BE2C (cell line): ENCODE measurements around the gene WASF1.

Source experiments
- DNase-seq: peaks from one replicate; pipeline ENCODE4 v3.0.0-alpha.2; 2020
- H3K27me3 ChIP-seq: fragments of 250-450 bp; sonication (Bioruptor Pico); 2 replicates; pipeline ENCODE4 v1.5.1; 2020; ENCODE audit warnings: mild to moderate bottlenecking
- H3K36me3 ChIP-seq: fragments of 250-450 bp; sonication (Bioruptor Pico); 2 replicates; pipeline ENCODE4 v1.5.1; 2020; ENCODE audit warnings: mild to moderate bottlenecking
- H3K4me1 ChIP-seq: fragments of 250-450 bp; sonication (Bioruptor Pico); 2 replicates; pipeline ENCODE4 v1.5.1; 2020
- H3K4me3 ChIP-seq: 2 replicates; pipeline ENCODE4 v1.5.1; 2011; ENCODE audit warnings: low read depth, low read length
- H3K9me3 ChIP-seq: fragments of 250-450 bp; sonication (Bioruptor Pico); 2 replicates; pipeline ENCODE4 v1.5.1; 2020
- CTCF ChIP-seq: IDR thresholded peaks from 2 replicates; pipeline ENCODE4 v1.5.1; 2012; ENCODE audit warnings: mild to moderate bottlenecking, low read depth, low read length

The WASF1 gene

GRCh38 chr6:110211753-110212152, 32.3 kb upstream of the WASF1 start:
- Histone ChIP-seq H3K4me3 (no peak overlapping the region), H3K27me3 (no peaks in the 10 kb centered on the region), H3K9me3 (no peaks in the 10 kb centered on the region), H3K36me3 (peaks cover 42% of the 10 kb centered on the region), H3K4me1 (no peaks in the 10 kb centered on the region)
- TF ChIP-seq CTCF, result no peak
- no peak for DNase-seq

- TF ChIP-seq CTCF, result no peak
- Histone ChIP-seq H3K4me3 (no peak overlapping the region), H3K9me3 (no peaks in the 10 kb centered on the region), H3K4me1 (no peaks in the 10 kb centered on the region; the same call in 1 of the 2 replicates), H3K36me3 (peaks cover 34% of the 10 kb centered on the region), H3K27me3 (no peaks in the 10 kb centered on the region)
- DNase-seq, result no peak
These were observed 28.2 kb upstream of the WASF1 start for GRCh38 chr6:110207652-110208051.

- Histone ChIP-seq H3K9me3 (no peaks in the 10 kb centered on the region), H3K27me3 (no peaks in the 10 kb centered on the region), H3K4me3 (no peak overlapping the region), H3K4me1 (peaks cover 11% of the 10 kb centered on the region), H3K36me3 (no peaks in the 10 kb centered on the region)
- TF ChIP-seq CTCF, result no peak
- DNase-seq, result no peak
These were observed 21.8 kb upstream of the WASF1 start for GRCh38 chr6:110201151-110201884.

- H3K36me3 ChIP-seq, result peaks cover 4% of the 10 kb centered on the region
- H3K4me1 ChIP-seq, result peaks cover 11% of the 10 kb centered on the region
- H3K9me3 ChIP-seq, result no peaks in the 10 kb centered on the region
- H3K4me3 ChIP-seq, result no peak overlapping the region
- H3K27me3 ChIP-seq, result no peaks in the 10 kb centered on the region
- DNase-seq, result no peak
- no peak for TF ChIP-seq CTCF
These were observed 19.1 kb upstream of the WASF1 start for GRCh38 chr6:110198561-110198960.

- TF ChIP-seq CTCF, result no peak
- Histone ChIP-seq H3K9me3 (no peaks in the 10 kb centered on the region), H3K27me3 (no peaks in the 10 kb centered on the region), H3K4me3 (no peak overlapping the region), H3K36me3 (peaks cover 7% of the 10 kb centered on the region), H3K4me1 (peaks cover 11% of the 10 kb centered on the region)
- DNase-seq, result no peak
These were observed 17.4 kb upstream of the WASF1 start for GRCh38 chr6:110196874-110197273.

GRCh38 chr6:110195639-110196038, 16.2 kb upstream of the WASF1 start:
- peaks cover 6% of the 10 kb centered on the region; the same call in 1 of the 2 replicates for H3K4me1 ChIP-seq
- H3K27me3 ChIP-seq, result no peaks in the 10 kb centered on the region
- no peaks in the 10 kb centered on the region for H3K9me3 ChIP-seq
- H3K36me3 ChIP-seq, result peaks cover 7% of the 10 kb centered on the region
- no peak overlapping the region for H3K4me3 ChIP-seq
- no peak for TF ChIP-seq CTCF
- no peak for DNase-seq
